HG03469 (cell line): ENCODE measurements around the gene EML2.
"Not testable (repeated sequence)": the region's sequence is repeated elsewhere in the genome, so short reads cannot be mapped to it uniquely, and the experiment has no call there.

Experiments used
- ATAC-seq: cut with Tn5 transposase; IDR thresholded peaks from one replicate; pipeline ENCODE4 v1.9.1; 2021; ENCODE audit warnings: mild to moderate bottlenecking, moderate library complexity, moderate number of reproducible peaks; ENCODE audit not compliant: unreplicated experiment

EML2 gene

GRCh38 chr19:45621389-45621788, 17.8 kb downstream of the EML2 start:
- ATAC-seq, result no peak

GRCh38 chr19:45616704-45617017, 22.5 kb downstream of the EML2 start:
- ATAC-seq, result no peak

GRCh38 chr19:45615795-45616703, 23.1 kb downstream of the EML2 start:
- no peak for ATAC-seq

- ATAC-seq, result not testable (repeated sequence)
Observed at GRCh38 chr19:45615056-45615455, 24.1 kb downstream of the EML2 start.

GRCh38 chr19:45613926-45614725, 25.1 kb downstream of the EML2 start:
- ATAC-seq, result peak; percentile 40

GRCh38 chr19:45608948-45609347, 30.2 kb downstream of the EML2 start:
- ATAC-seq, result no peak

GRCh38 chr19:45607071-45608029, 31.8 kb downstream of the EML2 start:
- no peak for ATAC-seq

- ATAC-seq, result no peak
Observed at GRCh38 chr19:45601524-45602374, 37.4 kb downstream of the EML2 start, which contains the start of gene GPR4. Gene GPR4, minus strand, starts transcription at chr19:45602212. Its CDS starts 10,346 bp downstream, at chr19:45591866.

- ATAC-seq, result no peak
Observed at GRCh38 chr19:45601115-45601514, 38.1 kb downstream of the EML2 start.

GRCh38 chr19:45600340-45600885, 38.8 kb downstream of the EML2 start:
- ATAC-seq, result no peak

- no peak for ATAC-seq
Observed at GRCh38 chr19:45599286-45599685, 39.9 kb downstream of the EML2 start.

GRCh38 chr19:45598267-45599001, 40.8 kb downstream of the EML2 start:
- ATAC-seq, result no peak

GRCh38 chr19:45597425-45598111, 41.6 kb downstream of the EML2 start:
- no peak for ATAC-seq

- ATAC-seq, result no peak
Observed at GRCh38 chr19:45595814-45596213, 43.4 kb downstream of the EML2 start.

GRCh38 chr19:45593520-45593919, 45.7 kb downstream of the EML2 start:
- no peak for ATAC-seq

- no peak for ATAC-seq
Observed at GRCh38 chr19:45592366-45592765, 46.8 kb downstream of the EML2 start.

- no peak for ATAC-seq
Observed at GRCh38 chr19:45591638-45592005, 47.6 kb downstream of the EML2 start.

- no peak for ATAC-seq
Observed at GRCh38 chr19:45591004-45591637, 48.1 kb downstream of the EML2 start.
